DND-41 (cell line): Measurements from ENCODE around the gene HOXD8.

Experiments used
- ATAC-seq: fragments of 200-7000 bp; cut with Tn5 transposase; 3 replicates; pipeline ENCODE4 v1.9.1; 2021; ENCODE audit warnings: low read depth; ENCODE audit not compliant: insufficient read depth
- DNase-seq: peaks from one replicate; pipeline ENCODE4 v3.0.0-alpha.2; 2020
- H2AFZ ChIP-seq: 2 replicates; pipeline ENCODE4 v1.6.0; 2012; ENCODE audit warnings: low read depth, low read length
- H3K27ac ChIP-seq: 2 replicates; pipeline ENCODE4 v1.5.1; 2012; ENCODE audit warnings: low read length, inconsistent platforms
- H3K27me3 ChIP-seq: fragments of 200-600 bp; sonication (generic); 2 replicates; pipeline ENCODE4 v1.6.0; 2012; ENCODE audit warnings: low read length, mild to moderate bottlenecking, inconsistent platforms; ENCODE audit not compliant: insufficient read depth, poor library complexity
- H3K36me3 ChIP-seq: 2 replicates; pipeline ENCODE4 v1.5.1; 2012; ENCODE audit warnings: low read length, inconsistent platforms; ENCODE audit not compliant: insufficient read depth
- H3K4me1 ChIP-seq: 2 replicates; pipeline ENCODE4 v1.5.1; 2012; ENCODE audit warnings: mild to moderate bottlenecking, low read length; ENCODE audit not compliant: insufficient read depth
- H3K4me2 ChIP-seq: 2 replicates; pipeline ENCODE4 v1.6.0; 2012; ENCODE audit warnings: mild to moderate bottlenecking, moderate library complexity, low read length, inconsistent platforms; ENCODE audit not compliant: insufficient read depth
- H3K4me3 ChIP-seq, 2 experiments: fragments of 200-600 bp in 1 of 2; shearing (Covaris generic) in 1 of 2; 2 replicates each; pipeline ENCODE4 v1.5.1; 2012 to 2016; ENCODE audit warnings: inconsistent platforms in 2 of 2, low read length in 2 of 2, mild to moderate bottlenecking in 2 of 2, low read depth in 1 of 2, moderate library complexity in 1 of 2
- H3K79me2 ChIP-seq: 2 replicates; pipeline ENCODE4 v1.6.0; 2012; ENCODE audit warnings: low read length, inconsistent platforms; ENCODE audit not compliant: insufficient read depth
- H3K9ac ChIP-seq: 2 replicates; pipeline ENCODE4 v1.6.0; 2012; ENCODE audit warnings: low read depth, mild to moderate bottlenecking, inconsistent platforms, low read length, moderate library complexity
- H3K9me3 ChIP-seq: 2 replicates; pipeline ENCODE4 v1.5.1; 2012; ENCODE audit warnings: low read length, moderate library complexity, mild to moderate bottlenecking, inconsistent platforms; ENCODE audit not compliant: insufficient read depth, severe bottlenecking
- H4K20me1 ChIP-seq: 2 replicates; pipeline ENCODE4 v1.6.0; 2012; ENCODE audit warnings: low read length; ENCODE audit not compliant: insufficient read depth
- CTCF ChIP-seq: IDR thresholded peaks from 2 replicates; pipeline ENCODE4 v1.5.1; 2012; ENCODE audit warnings: borderline replicate concordance, low read length, moderate library complexity, mild to moderate bottlenecking; ENCODE audit not compliant: poor library complexity, severe bottlenecking; ENCODE audit errors: extremely low read depth
- EZH2 ChIP-seq: IDR thresholded peaks from 3 replicates; pipeline ENCODE4 v1.6.1; 2012; ENCODE audit warnings: borderline replicate concordance, low read depth, mild to moderate bottlenecking, moderate library complexity, low read length, inconsistent platforms; ENCODE audit not compliant: severe bottlenecking

HOXD8 gene

GRCh38 chr2:176099728-176100546 lies 29.6 kb upstream of the HOXD8 start, which contains the start of gene HOXD12:
HOXD12 (plus strand) TSS chr2:176099795; CDS start chr2:176099802, 7 bp downstream.
- Histone ChIP-seq H3K79me2 (peaks cover 7% of the 10 kb centered on the region), H3K9ac (no peak within 1 kb of the TSS), H3K4me1 (peaks cover 25% of the 10 kb centered on the region), H2AFZ (no peak within 1 kb of the TSS), H3K27me3 (no peaks in the 10 kb centered on the region), H3K4me2 (no peak within 1 kb of the TSS), H3K27ac (no peak within 1 kb of the TSS), H4K20me1 (no peaks in the 10 kb centered on the region), H3K36me3 (no peaks in the 10 kb centered on the region), H3K4me3 (no peak within 1 kb of the TSS), H3K9me3 (no peaks in the 10 kb centered on the region)
- TF ChIP-seq CTCF (no peak), EZH2 (no peak)
- DNase-seq (no peak), ATAC-seq (no peak)

- Histone ChIP-seq H3K79me2 (no peaks in the 10 kb centered on the region), H3K9me3 (no peaks in the 10 kb centered on the region), H3K4me2 (no peak overlapping the region), H3K36me3 (no peaks in the 10 kb centered on the region), H3K27ac (no peak overlapping the region), H4K20me1 (no peaks in the 10 kb centered on the region), H3K27me3 (no peaks in the 10 kb centered on the region), H2AFZ (no peak overlapping the region), H3K4me1 (peaks cover 18% of the 10 kb centered on the region), H3K9ac (no peak overlapping the region), H3K4me3 (no peak overlapping the region)
- no peak for TF ChIP-seq EZH2
- no peak for TF ChIP-seq CTCF
- DNase-seq (no peak), ATAC-seq (no peak)
Observed at GRCh38 chr2:176100547-176101140, 28.9 kb upstream of the HOXD8 start.

GRCh38 chr2:176101216-176101830 lies 28.2 kb upstream of the HOXD8 start:
- no peaks in the 10 kb centered on the region for H3K36me3 ChIP-seq
- peaks cover 11% of the 10 kb centered on the region for H3K4me1 ChIP-seq
- H3K79me2 ChIP-seq: no peaks in the 10 kb centered on the region
- H3K27me3 ChIP-seq: no peaks in the 10 kb centered on the region
- no peak for ATAC-seq
- no peaks in the 10 kb centered on the region for H3K9me3 ChIP-seq
- no peak for TF ChIP-seq CTCF
- no peak for TF ChIP-seq EZH2
- H3K4me3 ChIP-seq: no peak overlapping the region
- no peak overlapping the region for H3K27ac ChIP-seq
- H4K20me1 ChIP-seq: no peaks in the 10 kb centered on the region
- no peak overlapping the region for H3K9ac ChIP-seq
- H3K4me2 ChIP-seq: no peak overlapping the region
- DNase-seq: no peak
- no peak overlapping the region for H2AFZ ChIP-seq
